SK-N-SH (cell line): Measurements from ENCODE around the gene FMN2.

Source experiments
- EP300 ChIP-seq, 2 experiments: IDR thresholded peaks; 2 replicates each; pipeline versions ENCODE4 v1.4.0 to v1.6.1; 2012; ENCODE audit warnings: borderline replicate concordance in 1 of 2, low read depth in 1 of 2, low read length in 1 of 2
- FOXM1 ChIP-seq: IDR thresholded peaks from 2 replicates; pipeline ENCODE4 v1.4.0; 2012; ENCODE audit warnings: low read depth, mild to moderate bottlenecking
- GABPA ChIP-seq: IDR thresholded peaks from 2 replicates; pipeline ENCODE4 v1.4.0; 2012; ENCODE audit warnings: low read depth, mild to moderate bottlenecking
- MEF2A ChIP-seq: IDR thresholded peaks from 2 replicates; pipeline ENCODE4 v1.4.0; 2012; ENCODE audit warnings: low read depth, borderline replicate concordance
- POLR2AphosphoS5 ChIP-seq: IDR thresholded peaks from 2 replicates; pipeline ENCODE4 v1.6.1; 2012; ENCODE audit warnings: low read depth, low read length
- RAD21 ChIP-seq: IDR thresholded peaks from 2 replicates; pipeline ENCODE4 v1.6.1; 2012; ENCODE audit warnings: mild to moderate bottlenecking, low read length
- TCF12 ChIP-seq: IDR thresholded peaks from 2 replicates; pipeline ENCODE4 v1.4.0; 2012
- YY1 ChIP-seq: IDR thresholded peaks from 2 replicates; pipeline ENCODE4 v1.4.0; 2012; ENCODE audit warnings: low read depth, mild to moderate bottlenecking
- TF ChIP-seq, protein P1 (sequence below): fragments of 200-600 bp; sonication (generic); IDR thresholded peaks from 2 replicates; pipeline ENCODE4 v1.6.1; 2017; ENCODE audit warnings: antibody characterized with exemption, mild to moderate bottlenecking, moderate library complexity
- TF ChIP-seq, protein P2 (sequence below): IDR thresholded peaks from 2 replicates; pipeline ENCODE4 v1.4.0; 2012; ENCODE audit warnings: low read depth, borderline replicate concordance
- TF ChIP-seq, protein P3 (sequence below): IDR thresholded peaks from 2 replicates; pipeline ENCODE4; 2012
- TF ChIP-seq, protein P4 (sequence below): IDR thresholded peaks from 2 replicates; pipeline ENCODE4 v1.4.0; 2012; ENCODE audit warnings: low read depth

DNA sequence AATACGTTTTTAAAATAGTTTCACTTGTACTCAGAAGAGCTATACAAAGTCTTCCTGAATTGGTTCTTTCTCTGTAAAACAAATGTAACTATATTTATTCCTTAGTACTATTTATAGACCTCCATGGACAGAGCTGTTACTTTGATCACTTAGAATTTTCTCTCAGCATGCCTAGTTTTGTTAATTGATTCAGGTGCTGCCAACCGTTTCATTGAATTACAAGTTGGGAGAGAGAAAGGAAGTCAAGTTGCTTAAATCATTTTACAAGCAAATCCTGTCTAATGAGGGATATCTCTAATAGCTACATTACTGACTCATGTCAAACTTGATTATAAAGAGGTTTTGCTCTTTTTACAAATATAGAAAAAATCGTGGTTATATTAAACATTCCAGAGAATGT is 241.0 kb downstream of the FMN2 start:
- TF ChIP-seq FOXM1 (no peak), POLR2AphosphoS5 (no peak), RAD21 (no peak), YY1 (no peak), TCF12 (no peak), MEF2A (no peak), GABPA (no peak), EP300 (IDR thresholded peaks at IDR 0.05; ENCODE audit: borderline replicate concordance in 1 of 2, low read depth in 1 of 2, low read length in 1 of 2) (no peak)
- TF ChIP-seq, protein P1, sequence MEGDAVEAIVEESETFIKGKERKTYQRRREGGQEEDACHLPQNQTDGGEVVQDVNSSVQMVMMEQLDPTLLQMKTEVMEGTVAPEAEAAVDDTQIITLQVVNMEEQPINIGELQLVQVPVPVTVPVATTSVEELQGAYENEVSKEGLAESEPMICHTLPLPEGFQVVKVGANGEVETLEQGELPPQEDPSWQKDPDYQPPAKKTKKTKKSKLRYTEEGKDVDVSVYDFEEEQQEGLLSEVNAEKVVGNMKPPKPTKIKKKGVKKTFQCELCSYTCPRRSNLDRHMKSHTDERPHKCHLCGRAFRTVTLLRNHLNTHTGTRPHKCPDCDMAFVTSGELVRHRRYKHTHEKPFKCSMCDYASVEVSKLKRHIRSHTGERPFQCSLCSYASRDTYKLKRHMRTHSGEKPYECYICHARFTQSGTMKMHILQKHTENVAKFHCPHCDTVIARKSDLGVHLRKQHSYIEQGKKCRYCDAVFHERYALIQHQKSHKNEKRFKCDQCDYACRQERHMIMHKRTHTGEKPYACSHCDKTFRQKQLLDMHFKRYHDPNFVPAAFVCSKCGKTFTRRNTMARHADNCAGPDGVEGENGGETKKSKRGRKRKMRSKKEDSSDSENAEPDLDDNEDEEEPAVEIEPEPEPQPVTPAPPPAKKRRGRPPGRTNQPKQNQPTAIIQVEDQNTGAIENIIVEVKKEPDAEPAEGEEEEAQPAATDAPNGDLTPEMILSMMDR, result no peak
- TF ChIP-seq, protein P2, sequence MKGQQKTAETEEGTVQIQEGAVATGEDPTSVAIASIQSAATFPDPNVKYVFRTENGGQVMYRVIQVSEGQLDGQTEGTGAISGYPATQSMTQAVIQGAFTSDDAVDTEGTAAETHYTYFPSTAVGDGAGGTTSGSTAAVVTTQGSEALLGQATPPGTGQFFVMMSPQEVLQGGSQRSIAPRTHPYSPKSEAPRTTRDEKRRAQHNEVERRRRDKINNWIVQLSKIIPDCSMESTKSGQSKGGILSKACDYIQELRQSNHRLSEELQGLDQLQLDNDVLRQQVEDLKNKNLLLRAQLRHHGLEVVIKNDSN, result no peak
- TF ChIP-seq, protein P3, sequence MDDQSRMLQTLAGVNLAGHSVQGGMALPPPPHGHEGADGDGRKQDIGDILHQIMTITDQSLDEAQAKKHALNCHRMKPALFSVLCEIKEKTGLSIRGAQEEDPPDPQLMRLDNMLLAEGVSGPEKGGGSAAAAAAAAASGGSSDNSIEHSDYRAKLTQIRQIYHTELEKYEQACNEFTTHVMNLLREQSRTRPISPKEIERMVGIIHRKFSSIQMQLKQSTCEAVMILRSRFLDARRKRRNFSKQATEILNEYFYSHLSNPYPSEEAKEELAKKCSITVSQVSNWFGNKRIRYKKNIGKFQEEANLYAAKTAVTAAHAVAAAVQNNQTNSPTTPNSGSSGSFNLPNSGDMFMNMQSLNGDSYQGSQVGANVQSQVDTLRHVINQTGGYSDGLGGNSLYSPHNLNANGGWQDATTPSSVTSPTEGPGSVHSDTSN, result no peak
- TF ChIP-seq, protein P4, sequence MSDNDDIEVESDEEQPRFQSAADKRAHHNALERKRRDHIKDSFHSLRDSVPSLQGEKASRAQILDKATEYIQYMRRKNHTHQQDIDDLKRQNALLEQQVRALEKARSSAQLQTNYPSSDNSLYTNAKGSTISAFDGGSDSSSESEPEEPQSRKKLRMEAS, result no peak
